Endothelial cell of umbilical vein (primary cell): ENCODE measurements around the gene DNAJB13.

Experiments
- CTCF ChIP-seq, 2 donors: IDR thresholded peaks; 1 replicate in 1 of 2; 2 replicates in 1 of 2; pipeline ENCODE4 v1.5.1; 2011; ENCODE audit warnings: low read length in 2 of 2, mild to moderate bottlenecking in 2 of 2, moderate library complexity in 2 of 2, control low read depth in 1 of 2, inconsistent platforms in 1 of 2, low read depth in 1 of 2; ENCODE audit not compliant: insufficient read depth in 1 of 2; ENCODE audit errors: extremely low read depth in 1 of 2
- MYC ChIP-seq: IDR thresholded peaks from one replicate; pipeline ENCODE4 v1.6.1; 2011; ENCODE audit warnings: mild to moderate bottlenecking, low read depth, low read length
- POLR2A ChIP-seq: IDR thresholded peaks from 2 replicates; pipeline ENCODE4 v1.6.1; 2012; ENCODE audit warnings: low read depth, mild to moderate bottlenecking, control low read depth, low read length

- TF ChIP-seq CTCF (IDR thresholded peaks at IDR 0.05; ENCODE audit: extremely low read depth in 1 of 2, insufficient read depth in 1 of 2, low read depth in 1 of 2, low read length in 2 of 2) = no peak
- no peak for TF ChIP-seq MYC
- TF ChIP-seq POLR2A = no peak
Observed at GRCh38 chr11:74018331-74019005, 67.6 kb downstream of the DNAJB13 start.
